Astrocyte (in vitro differentiated cells and primary cell): ENCODE results near the gene SLC38A4.

Experiments
- CTCF ChIP-seq: IDR thresholded peaks from 2 replicates; pipeline ENCODE4 v1.5.1; 2011; ENCODE audit warnings: low read depth, mild to moderate bottlenecking, inconsistent platforms, low read length, moderate library complexity; ENCODE audit not compliant: insufficient read depth
- EZH2 ChIP-seq: IDR thresholded peaks from 2 replicates; pipeline ENCODE4 v1.6.1; 2012; ENCODE audit warnings: mild to moderate bottlenecking, low read length, inconsistent platforms; ENCODE audit not compliant: insufficient read depth

- TF ChIP-seq CTCF, result no peak
- TF ChIP-seq EZH2, result no peak
Measured at GRCh38 chr12:46847001-46847400, 21.2 kb upstream of the SLC38A4 start.
